GM15510 (cell line): ENCODE results near the gene PRSS2.

Source experiments
- POLR2A ChIP-seq: IDR thresholded peaks from 3 replicates; pipeline ENCODE4 v1.6.1; 2011; ENCODE audit warnings: borderline replicate concordance; ENCODE audit not compliant: insufficient read length; ENCODE audit errors: extremely low read depth

Gene PRSS2

DNA sequence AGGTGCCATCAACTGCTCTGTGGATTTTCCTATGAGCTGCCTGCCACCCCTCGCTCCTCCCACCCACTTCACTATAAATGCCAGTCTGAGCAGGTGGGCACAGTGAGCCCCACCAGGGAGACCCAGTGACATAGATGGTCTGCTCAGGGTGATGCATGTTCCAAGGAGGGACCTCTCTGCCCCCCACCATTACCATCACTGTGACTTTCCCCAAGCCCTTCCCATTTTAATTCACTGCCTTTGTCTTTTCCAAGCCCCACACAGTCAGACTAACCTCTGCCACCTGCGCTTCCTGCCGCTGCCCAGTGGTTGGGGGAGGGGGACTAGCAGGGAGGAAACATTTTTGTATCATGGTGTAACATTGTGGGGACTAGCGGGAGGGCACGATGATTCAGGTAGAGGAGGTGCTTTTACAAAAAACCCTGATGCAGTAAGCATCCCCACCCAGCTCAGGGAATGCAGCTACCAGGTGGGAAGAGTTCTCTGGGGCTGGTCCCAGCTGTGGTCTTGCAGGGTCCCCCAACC lies 24.6 kb downstream of the PRSS2 start:
- TF ChIP-seq POLR2A, result no peak

DNA sequence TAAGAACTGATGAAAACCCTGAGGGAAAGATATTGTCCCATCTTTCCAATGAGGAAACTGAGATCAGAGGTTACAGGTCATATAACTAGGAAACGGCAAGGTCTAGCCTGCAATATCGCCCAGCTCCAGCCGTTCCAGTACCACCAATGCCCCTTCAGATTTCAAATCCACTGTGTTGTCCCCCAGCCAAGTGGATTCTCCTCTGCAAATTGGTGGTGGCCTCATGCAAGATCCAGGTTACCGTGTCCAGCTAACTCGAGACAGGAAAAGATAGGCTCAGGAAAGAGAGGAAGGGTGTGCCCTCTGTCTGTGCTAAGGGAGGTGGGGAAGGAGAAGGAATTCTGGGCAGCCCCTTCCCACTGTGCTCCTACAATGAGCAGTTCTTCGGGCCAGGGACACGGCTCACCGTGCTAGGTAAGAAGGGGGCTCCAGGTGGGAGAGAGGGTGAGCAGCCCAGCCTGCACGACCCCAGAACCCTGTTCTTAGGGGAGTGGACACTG lies 25.3 kb downstream of the PRSS2 start:
- TF ChIP-seq POLR2A, result no peak

DNA sequence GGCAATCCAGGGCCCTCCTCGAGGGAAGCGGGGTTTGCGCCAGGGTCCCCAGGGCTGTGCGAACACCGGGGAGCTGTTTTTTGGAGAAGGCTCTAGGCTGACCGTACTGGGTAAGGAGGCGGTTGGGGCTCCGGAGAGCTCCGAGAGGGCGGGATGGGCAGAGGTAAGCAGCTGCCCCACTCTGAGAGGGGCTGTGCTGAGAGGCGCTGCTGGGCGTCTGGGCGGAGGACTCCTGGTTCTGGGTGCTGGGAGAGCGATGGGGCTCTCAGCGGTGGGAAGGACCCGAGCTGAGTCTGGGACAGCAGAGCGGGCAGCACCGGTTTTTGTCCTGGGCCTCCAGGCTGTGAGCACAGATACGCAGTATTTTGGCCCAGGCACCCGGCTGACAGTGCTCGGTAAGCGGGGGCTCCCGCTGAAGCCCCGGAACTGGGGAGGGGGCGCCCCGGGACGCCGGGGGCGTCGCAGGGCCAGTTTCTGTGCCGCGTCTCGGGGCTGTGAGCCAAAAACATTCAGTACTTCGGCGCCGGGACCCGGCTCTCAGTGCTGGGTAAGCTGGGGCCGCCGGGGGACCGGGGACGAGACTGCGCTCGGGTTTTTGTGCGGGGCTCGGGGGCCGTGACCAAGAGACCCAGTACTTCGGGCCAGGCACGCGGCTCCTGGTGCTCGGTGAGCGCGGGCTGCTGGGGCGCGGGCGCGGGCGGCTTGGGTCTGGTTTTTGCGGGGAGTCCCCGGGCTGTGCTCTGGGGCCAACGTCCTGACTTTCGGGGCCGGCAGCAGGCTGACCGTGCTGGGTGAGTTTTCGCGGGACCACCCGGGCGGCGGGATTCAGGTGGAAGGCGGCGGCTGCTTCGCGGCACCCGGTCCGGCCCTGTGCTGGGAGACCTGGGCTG lies 26.0 kb downstream of the PRSS2 start:
- peak; percentile 34 for TF ChIP-seq POLR2A

DNA sequence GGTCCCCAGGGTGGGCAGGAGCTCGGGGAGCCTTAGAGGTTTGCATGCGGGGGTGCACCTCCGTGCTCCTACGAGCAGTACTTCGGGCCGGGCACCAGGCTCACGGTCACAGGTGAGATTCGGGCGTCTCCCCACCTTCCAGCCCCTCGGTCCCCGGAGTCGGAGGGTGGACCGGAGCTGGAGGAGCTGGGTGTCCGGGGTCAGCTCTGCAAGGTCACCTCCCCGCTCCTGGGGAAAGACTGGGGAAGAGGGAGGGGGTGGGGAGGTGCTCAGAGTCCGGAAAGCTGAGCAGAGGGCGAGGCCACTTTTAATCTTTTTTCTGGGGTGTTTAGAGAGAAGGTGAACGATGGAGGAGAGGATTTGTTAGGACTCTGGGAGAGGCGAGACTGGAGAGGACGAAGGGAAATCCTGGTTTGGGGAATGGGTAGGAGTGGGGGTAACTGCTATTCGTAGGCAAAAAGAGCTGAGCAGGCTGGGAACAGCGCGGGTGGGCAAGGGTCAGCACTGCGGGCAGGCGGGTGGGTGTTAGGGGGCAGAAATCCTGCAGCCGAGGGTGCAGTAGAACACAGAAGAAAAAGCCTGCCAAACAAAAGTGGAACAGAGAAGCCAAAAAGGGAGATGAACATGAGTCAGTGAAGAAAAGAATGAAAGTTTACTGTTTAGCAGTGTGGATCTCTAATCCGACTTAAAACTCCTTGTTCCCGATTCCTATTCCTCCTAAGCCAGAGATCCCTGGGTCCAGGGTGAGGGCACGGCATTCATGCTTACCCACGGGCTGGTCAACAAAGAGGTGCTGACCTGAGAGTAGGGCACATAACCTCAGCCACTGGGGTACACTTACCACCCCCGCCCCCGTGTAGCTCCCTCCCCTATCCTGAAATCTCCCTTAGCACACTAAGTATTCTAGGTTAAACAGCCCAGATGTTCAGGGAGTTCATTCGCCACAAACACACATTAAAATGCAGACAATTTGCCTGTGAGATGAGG lies 26.9 kb downstream of the PRSS2 start:
- TF ChIP-seq POLR2A, result no peak

DNA sequence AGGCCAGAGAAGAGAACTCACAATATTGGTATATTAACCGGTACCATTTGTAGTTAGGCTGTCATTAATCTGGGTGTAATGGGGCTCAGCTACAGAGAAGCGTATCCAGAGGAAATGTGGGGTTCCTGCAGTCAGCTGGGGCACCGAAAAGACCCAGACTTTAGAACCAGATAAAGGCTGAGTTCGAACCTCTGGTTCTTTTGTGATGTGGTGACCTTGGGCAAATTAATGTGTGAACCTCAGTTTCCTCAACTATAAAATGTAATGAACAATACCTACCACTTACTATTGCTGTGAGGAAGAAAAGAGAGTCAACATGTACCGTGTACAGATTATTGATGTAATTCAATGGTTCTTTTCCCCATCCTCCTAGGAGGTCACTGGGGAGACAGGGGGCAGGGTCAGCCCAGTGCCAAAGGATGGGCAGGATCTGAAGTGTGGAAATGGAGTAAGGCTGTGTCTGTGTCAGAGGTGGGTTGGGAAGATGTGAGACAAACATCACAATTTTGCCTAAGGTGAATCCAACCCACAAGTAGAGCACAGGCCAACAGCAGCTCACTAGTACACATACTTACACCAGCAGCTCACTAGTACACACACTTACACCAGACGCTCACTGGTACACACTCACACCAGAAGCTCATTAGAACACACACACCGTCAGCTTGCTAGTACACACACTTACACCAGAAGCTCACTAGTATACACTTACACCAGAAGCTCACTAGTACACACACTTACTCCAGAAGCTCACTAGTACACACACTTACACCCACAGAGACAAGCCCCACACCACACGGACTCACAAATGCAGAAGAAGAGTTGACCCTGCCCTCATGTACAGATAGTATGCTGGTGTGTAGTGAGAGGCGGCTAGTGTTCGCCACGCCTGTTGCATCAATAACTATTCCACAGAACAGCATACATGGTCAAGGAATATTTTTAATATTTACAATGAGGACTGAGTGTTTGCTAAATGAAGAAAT lies 28.0 kb downstream of the PRSS2 start:
- TF ChIP-seq POLR2A, result no peak

DNA sequence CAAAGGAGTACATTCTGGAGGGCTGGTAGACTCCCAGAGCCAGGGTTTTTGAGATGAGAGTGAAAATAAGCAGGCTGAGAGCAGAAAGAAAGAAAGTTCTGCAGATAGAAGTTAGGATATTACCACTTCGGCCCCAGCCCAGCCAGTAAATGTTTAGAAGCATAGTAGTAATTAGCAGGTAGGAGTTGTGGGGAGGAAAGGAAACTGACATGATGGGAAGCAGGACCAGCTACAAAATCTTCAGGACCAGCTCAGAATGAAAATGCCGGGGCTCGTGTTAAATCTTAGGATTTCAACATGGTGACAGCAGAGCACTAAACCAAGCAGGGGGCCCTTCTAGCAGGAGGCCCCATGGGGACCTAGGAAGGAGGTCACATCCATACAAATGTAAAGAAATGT lies 28.7 kb downstream of the PRSS2 start:
- TF ChIP-seq POLR2A, result no peak

DNA sequence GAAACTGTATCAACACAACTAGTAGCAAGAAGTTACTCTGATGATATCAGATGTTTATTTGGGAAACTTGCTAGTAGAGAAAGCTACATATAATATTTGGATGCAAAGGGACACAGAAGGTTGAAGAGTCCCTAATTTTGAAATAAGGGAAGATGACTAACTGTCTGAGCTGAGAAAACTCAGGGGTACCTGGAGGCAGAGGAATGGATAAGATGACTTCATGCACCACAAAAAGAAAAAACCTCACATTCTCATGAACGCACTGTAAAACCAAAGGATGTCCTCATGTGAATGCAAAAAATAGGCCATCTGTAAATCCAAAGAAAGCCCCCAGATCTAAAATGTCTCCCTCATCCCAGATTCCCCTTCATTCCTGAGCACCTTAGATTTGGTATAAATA lies 29.3 kb downstream of the PRSS2 start:
- TF ChIP-seq POLR2A, result no peak

DNA sequence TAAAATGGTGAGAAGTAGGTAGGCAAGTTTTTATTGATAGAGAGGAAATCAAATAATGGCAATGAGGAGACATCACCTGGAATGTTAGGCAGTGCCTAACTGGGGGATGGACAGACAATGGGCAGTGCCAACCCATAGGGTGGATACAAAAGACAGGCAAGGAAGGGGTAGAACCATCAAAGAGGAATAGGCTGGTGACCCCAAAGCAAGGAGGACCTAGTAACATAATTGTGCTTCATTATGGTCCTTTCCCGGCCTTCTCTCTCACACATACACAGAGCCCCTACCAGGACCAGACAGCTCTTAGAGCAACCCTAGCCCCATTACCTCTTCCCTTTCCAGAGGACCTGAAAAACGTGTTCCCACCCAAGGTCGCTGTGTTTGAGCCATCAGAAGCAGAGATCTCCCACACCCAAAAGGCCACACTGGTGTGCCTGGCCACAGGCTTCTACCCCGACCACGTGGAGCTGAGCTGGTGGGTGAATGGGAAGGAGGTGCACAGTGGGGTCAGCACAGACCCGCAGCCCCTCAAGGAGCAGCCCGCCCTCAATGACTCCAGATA lies 30.0 kb downstream of the PRSS2 start:
- TF ChIP-seq POLR2A, result no peak

DNA sequence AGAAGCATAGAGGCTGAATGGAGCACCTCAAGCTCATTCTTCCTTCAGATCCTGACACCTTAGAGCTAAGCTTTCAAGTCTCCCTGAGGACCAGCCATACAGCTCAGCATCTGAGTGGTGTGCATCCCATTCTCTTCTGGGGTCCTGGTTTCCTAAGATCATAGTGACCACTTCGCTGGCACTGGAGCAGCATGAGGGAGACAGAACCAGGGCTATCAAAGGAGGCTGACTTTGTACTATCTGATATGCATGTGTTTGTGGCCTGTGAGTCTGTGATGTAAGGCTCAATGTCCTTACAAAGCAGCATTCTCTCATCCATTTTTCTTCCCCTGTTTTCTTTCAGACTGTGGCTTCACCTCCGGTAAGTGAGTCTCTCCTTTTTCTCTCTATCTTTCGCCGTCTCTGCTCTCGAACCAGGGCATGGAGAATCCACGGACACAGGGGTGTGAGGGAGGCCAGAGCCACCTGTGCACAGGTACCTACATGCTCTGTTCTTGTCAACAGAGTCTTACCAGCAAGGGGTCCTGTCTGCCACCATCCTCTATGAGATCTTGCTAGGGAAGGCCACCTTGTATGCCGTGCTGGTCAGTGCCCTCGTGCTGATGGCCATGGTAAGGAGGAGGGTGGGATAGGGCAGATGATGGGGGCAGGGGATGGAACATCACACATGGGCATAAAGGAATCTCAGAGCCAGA lies 31.0 kb downstream of the PRSS2 start:
- TF ChIP-seq POLR2A, result no peak

DNA sequence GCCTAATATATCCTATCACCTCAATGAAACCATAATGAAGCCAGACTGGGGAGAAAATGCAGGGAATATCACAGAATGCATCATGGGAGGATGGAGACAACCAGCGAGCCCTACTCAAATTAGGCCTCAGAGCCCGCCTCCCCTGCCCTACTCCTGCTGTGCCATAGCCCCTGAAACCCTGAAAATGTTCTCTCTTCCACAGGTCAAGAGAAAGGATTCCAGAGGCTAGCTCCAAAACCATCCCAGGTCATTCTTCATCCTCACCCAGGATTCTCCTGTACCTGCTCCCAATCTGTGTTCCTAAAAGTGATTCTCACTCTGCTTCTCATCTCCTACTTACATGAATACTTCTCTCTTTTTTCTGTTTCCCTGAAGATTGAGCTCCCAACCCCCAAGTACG lies 31.5 kb downstream of the PRSS2 start:
- no peak for TF ChIP-seq POLR2A

DNA sequence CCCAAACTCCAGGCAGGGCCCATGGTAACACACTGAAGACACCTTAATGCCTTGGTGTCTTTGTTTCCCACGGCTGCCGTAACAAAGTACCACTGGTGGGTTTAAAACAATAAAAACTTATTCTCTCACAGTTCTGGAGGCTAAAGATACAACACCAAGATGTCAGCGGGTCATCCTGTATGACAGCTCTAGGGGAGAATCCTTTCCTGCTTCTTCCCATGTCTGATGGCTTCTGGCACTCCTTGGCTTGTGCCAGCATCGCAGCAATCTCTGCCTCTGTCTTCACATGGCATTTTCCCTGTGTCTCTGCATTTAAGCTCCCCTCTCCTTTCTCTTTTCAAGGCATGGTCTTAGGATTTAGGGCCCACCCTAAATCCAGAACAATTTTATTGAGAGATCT lies 33.1 kb downstream of the PRSS2 start:
- no peak for TF ChIP-seq POLR2A

DNA sequence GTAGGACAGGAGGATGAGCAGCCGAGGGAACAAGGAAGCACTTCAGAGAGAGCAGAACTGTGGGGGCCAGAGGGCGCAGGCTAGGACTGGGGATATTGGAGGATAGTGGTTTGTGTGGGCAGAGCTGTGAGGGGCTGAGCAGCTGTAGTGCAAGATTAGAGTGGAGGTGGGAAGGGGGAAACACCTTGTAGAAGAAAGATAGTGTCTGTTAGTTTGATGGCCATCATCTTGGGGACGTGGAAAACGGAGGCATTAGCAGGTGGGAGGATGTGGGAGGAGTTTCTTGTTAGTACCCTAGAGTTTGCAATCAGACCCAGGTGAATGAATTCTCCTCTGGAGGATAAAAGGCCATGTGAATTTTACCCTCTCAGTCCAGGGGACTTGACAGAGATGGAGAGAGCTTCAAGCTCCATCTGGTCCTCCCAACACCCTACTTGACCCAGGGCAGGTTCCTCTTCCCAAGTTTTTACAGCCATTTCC lies 34.0 kb downstream of the PRSS2 start:
- no peak for TF ChIP-seq POLR2A
